ENCODE data around the gene HS1BP3. TPM values are rescaled to one million over a fixed set of nuclear protein-coding genes. Genes with fewer than 3 reads are reported as not detected.
A peak's percentile ranks its signal among the peaks of the same experiment; 100 is the strongest.

The HS1BP3 gene
- total RNA-seq: 10 to 100 TPM; 36.1 to 39.7 TPM
- polyA plus RNA-seq (ENCODE audit: insufficient read length in 6 of 6): 10 to 100 TPM; 12.5 to 15.0 (median 13.2) TPM
- long read RNA-seq, donor 1, full-length matches to known transcripts: 9 of 9 reads
- long read RNA-seq, donor 1, partial matches to known transcripts: 0 of 9 reads
- long read RNA-seq, donor 1, other reads (novel, unspliced or antisense): 0 of 9 reads
- long read RNA-seq, donor 2, partial matches to known transcripts: 0 of 5 reads
- long read RNA-seq, donor 2, other reads (novel, unspliced or antisense): 0 of 5 reads
- long read RNA-seq, donor 3, partial matches to known transcripts: 0 of 3 reads
- long read RNA-seq, donor 3, other reads (novel, unspliced or antisense): 0 of 3 reads
- long read RNA-seq, donor 4, transcript HS1BP3-201 (7 exons, 2,370 nt): major isoform, 5 of 12 reads
- long read RNA-seq, donor 4, partial matches to known transcripts: 5 of 12 reads
- long read RNA-seq, donor 4, other reads (novel, unspliced or antisense): 2 of 12 reads
- long read RNA-seq, donor 5, full-length matches to known transcripts: 9 of 17 reads
- long read RNA-seq, donor 5, partial matches to known transcripts: 8 of 17 reads
- long read RNA-seq, donor 5, other reads (novel, unspliced or antisense): 0 of 17 reads
- long read RNA-seq, donor 6, transcript HS1BP3-201 (7 exons, 2,370 nt): major isoform, 5 of 5 reads
- long read RNA-seq, donor 6, partial matches to known transcripts: 0 of 5 reads
- long read RNA-seq, donor 6, other reads (novel, unspliced or antisense): 0 of 5 reads
- long read RNA-seq, donor 7, partial matches to known transcripts: 0 of 2 reads
- long read RNA-seq, donor 7, other reads (novel, unspliced or antisense): 0 of 2 reads
- long read RNA-seq, donor 8, full-length matches to known transcripts: 7 of 7 reads
- long read RNA-seq, donor 8, partial matches to known transcripts: 0 of 7 reads
- long read RNA-seq, donor 8, other reads (novel, unspliced or antisense): 0 of 7 reads
- long read RNA-seq, donor 9: 0 reads
- long read RNA-seq, donor 10, partial matches to known transcripts: 0 of 8 reads
- long read RNA-seq, donor 10, other reads (novel, unspliced or antisense): 3 of 8 reads
- long read RNA-seq, donor 11, transcript HS1BP3-201 (7 exons, 2,370 nt): major isoform, 6 of 7 reads
- long read RNA-seq, donor 11, partial matches to known transcripts: 0 of 7 reads
- long read RNA-seq, donor 11, other reads (novel, unspliced or antisense): 0 of 7 reads
- long read RNA-seq, donor 12, partial matches to known transcripts: 5 of 9 reads
- long read RNA-seq, donor 12, other reads (novel, unspliced or antisense): 0 of 9 reads

DNA sequence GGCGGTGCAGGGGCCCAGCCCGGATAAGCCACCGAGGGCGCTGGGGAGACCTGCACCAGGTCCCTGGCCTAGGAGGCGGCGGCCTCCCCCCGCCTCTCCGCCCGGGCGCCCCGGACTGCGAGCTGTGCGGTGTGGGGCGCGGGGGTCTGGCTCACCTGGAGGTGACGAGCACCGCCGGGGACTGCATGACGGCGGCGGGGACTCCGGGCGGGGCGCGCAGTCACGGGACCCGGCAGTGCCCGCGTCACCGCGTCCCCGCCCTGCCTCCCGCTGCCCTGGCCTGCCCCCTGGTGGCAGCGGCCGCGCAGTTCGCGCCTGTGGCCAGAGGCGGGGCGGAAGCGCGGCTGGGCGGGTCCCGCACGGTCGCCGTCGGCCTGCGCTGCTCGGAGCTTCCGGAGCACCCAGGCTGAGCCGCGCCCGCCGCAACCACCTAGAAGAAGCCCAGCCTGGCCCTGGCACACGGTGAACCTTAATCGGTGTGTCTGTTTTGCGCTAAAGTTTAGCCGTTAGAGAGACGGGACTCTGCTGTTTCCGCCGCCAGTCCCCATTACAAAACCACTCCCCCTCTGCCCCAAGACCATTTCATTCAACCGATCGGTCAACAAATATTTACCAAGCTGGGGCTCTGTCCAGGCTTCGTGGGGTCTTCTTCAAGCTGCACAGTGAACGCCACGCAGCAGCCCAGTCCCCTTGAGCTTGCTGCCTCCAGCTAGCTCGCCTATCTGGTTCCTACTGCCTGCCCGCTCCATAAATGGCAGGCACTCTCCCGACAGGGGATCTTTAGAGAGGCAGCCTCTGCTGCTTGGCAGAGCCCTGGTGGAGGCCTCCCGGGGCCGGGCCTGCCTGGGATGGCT is at the start of gene HS1BP3:
Gene HS1BP3 (minus strand): TSS at position 222 of the 854 bp plus-strand sequence. CDS start 35 bp downstream, at position 187.
- Histone ChIP-seq H3K4me3 (peak within 1 kb of the TSS; percentile 90 to 94), H3K27me3 (no peaks in the 10 kb centered on the region), H3K27ac (peak within 1 kb of the TSS; percentile 90 to 96), H3K9me3 (no peaks in the 10 kb centered on the region), H3K4me1 (peaks cover 18 to 36% of the 10 kb centered on the region in 2 donors), H3K36me3 (peaks cover 0 to 9% of the 10 kb centered on the region in 2 donors)
- peak; percentile 97 for ATAC-seq
- peak; percentile 87 to 99 (median 91) for DNase-seq
- intact Hi-C loops (cut with DNase I): no loop called here
- TF ChIP-seq CTCF (IDR thresholded peaks at IDR 0.05): peak; percentile 90 to 100

- H3K4me1 ChIP-seq: peaks cover 0 to 12% of the 10 kb centered on the region in 2 donors
- no peak overlapping the region for H3K4me3 ChIP-seq
- DNase-seq: no peak
- TF ChIP-seq CTCF (IDR thresholded peaks at IDR 0.05): no peak
- H3K36me3 ChIP-seq: peaks cover 0 to 4% of the 10 kb centered on the region in 2 donors
- no peaks in the 10 kb centered on the region for H3K27me3 ChIP-seq
- peak overlapping the region in 1 of 2 donors; percentile 9 for H3K27ac ChIP-seq
- no peaks in the 10 kb centered on the region for H3K9me3 ChIP-seq
- intact Hi-C loops (cut with DNase I): no loop called here
- no peak for ATAC-seq
These were observed 48.2 kb upstream of the HS1BP3 start for GRCh38 chr2:20698916-20699613.

GRCh38 chr2:20697322-20697934 is 46.5 kb upstream of the HS1BP3 start:
- no peak overlapping the region for H3K27ac ChIP-seq
- H3K4me3 ChIP-seq: no peak overlapping the region
- intact Hi-C loops (cut with DNase I): no loop called here
- ATAC-seq: no peak
- no peak for TF ChIP-seq CTCF (IDR thresholded peaks at IDR 0.05)
- peaks cover 0 to 9% of the 10 kb centered on the region in 2 donors for H3K36me3 ChIP-seq
- no peaks in the 10 kb centered on the region for H3K9me3 ChIP-seq
- no peak for DNase-seq
- H3K27me3 ChIP-seq: no peaks in the 10 kb centered on the region
- peaks cover 0 to 12% of the 10 kb centered on the region in 2 donors for H3K4me1 ChIP-seq

DNA sequence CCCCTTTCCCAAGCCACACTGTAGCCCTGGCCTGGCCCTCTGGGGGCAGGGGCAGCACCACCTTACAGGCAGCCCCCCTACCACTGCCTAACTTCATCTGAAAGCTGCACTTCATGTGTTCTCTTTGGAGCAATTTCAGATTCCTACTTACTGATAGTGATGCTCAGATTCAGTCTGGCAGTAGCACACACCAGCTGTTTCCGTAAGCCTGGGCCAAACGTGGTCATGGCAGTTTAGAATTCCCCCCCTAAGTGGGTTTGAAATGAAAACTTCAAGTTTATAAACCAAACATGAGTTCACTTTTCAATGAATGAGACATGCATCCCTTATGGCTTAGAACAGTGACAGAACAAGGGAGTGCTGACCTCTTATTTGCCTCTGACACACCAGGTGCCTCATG is 45.5 kb upstream of the HS1BP3 start:
- no peak overlapping the region for H3K4me3 ChIP-seq
- ATAC-seq (no peak), DNase-seq (peak in 2 of 4 donors; percentile 24 to 35)
- H3K9me3 ChIP-seq: no peaks in the 10 kb centered on the region
- H3K36me3 ChIP-seq: peaks cover 0 to 9% of the 10 kb centered on the region in 2 donors
- intact Hi-C loops (cut with DNase I): no loop called here
- TF ChIP-seq CTCF (IDR thresholded peaks at IDR 0.05): no peak
- no peaks in the 10 kb centered on the region for H3K27me3 ChIP-seq
- H3K27ac ChIP-seq: no peak overlapping the region
- peaks cover 0 to 12% of the 10 kb centered on the region in 2 donors for H3K4me1 ChIP-seq

Data from left lung (tissue), 14 donors.